GM21367 (cell line): ENCODE data around the gene LENEP.
A peak's percentile ranks its signal among the peaks of the same experiment; 100 is the strongest.

Experiments used
- ATAC-seq: cut with Tn5 transposase; IDR thresholded peaks from one replicate; pipeline ENCODE4 v1.9.1; 2021; ENCODE audit not compliant: unreplicated experiment

LENEP gene

DNA sequence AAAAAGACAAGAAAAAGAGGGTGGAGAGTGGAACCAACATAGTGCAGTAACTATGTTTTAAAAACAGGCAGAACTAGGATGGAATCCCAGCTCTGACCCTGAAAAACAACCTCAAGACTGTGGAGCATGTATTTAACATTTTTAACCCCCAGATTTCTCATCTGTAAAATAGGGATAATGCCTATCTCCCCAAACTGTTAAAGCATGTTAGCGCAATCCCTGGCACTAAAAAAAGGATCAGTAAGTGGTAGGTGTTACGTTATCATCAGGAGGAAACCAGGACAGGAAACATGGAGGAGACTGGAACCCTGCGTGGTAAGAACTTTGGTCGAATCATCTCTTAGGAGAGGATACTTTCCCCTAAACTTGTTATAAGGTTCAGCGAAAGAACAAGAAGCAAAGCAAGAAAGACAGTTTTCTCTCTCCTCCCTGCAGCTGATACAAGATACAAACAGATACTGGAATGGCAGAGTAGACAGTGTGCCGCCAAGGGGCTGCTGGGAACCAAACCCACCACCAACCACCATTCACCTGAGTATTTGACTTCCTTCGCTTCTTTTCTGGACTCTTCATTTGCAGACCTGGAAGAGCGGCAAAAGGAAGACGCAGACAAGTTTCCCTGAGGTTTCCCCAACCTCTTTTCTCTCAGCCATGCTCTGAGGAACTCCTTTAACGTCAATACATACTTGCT lies 32.8 kb upstream of the LENEP start:
- no peak for ATAC-seq

- ATAC-seq, result peak; percentile 46
Measured at GRCh38 chr1:154961207-154962155, 31.9 kb upstream of the LENEP start, which contains the start of gene PYGO2. Gene PYGO2 (minus strand): TSS chr1:154961782. CDS start chr1:154961576, 206 bp downstream.

- no peak for ATAC-seq
Measured at GRCh38 chr1:154962156-154962749, 31.1 kb upstream of the LENEP start.

GRCh38 chr1:154962795-154963330 lies 30.5 kb upstream of the LENEP start:
- ATAC-seq, result no peak

DNA sequence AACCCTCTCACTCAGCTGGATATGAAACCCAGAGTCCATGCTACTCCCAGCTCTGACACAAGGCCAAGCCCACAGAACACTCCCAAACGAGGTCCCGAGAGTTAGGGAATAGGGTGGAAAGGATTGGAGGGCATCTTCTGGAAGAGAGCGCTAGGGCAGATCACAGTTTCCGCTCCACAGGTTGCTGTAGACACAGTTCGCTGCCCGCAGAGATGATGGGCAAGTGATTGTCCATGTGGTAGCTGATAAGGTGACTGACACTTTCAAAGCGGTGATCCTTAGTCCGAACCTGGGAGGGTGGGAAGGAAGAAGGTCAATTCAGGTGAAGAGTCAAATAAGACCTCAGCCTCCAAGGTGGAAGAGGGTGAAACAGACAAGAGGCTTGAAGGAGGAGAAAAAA lies 29.7 kb upstream of the LENEP start:
- no peak for ATAC-seq

- no peak for ATAC-seq
Measured at GRCh38 chr1:154964359-154964758, 29.0 kb upstream of the LENEP start.

DNA sequence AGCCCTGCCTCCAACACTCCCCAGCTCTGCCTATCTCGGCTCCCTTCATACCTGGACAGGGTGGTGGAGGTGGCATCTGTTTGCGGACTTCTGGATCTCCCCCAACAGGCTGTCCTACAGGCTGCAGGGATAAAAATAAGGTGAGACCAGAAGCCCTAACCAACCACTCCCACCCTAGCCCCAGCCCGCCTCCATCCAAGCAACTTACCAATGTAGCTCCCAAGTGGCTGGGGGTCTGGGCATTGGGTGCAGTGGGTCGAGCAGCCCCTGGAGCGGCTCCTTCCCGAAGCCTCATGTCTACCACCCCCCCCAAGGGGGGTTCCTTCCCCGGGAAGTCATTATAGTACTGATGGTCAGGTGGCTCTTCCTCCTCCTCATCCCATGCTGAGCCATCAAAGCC lies 27.3 kb upstream of the LENEP start:
- ATAC-seq, result no peak

DNA sequence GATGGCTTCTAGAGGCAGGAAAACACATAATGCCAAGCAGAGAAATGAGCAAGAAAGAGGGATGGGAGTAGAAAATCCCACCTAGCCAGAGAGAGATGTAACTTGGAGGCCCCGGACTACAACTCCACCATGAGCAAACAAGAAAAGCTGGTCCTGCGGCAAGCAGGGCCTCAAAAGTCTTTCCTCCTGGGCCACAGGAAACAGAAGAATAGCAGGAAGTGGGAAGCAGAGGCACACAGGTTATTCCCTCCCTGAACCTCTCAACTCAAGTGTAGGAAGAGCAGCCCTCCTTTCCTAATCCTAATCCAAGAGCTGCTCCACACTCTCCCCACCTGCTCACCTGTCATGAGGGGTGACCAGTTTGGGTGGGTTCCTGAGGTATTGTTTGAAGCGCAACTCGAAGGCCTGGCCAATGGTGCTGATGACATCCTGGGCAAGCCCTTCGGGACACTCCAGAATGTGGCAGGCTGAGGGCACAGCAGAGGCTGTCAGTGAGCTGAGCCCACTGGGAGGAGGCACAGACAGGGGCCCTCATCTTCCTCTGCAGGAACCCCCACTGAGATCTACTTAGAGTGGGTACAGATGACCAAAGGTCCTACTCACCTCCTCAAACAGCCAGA lies 25.9 kb upstream of the LENEP start:
- no peak for ATAC-seq

- no peak for ATAC-seq
Measured at GRCh38 chr1:154968731-154969130, 24.7 kb upstream of the LENEP start.

DNA sequence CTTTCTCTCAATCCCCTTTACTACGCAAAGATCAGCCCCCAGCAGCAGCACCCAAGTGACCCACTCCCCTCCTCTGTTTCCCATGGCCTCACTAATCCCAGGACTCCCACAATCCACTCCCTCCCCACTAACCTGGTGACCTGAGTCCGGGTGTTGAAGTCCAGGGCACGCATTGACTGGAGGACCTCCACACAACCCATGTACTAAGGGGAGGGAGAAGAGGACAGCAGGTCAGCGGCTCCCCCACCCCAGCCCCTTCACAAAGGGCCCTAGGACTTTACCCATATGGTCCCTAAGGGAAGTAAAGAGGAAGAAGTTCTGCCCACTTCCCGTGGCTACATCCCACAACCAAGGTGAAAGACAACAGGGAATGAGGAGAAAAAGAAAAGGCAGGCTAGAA lies 24.1 kb upstream of the LENEP start:
- no peak for ATAC-seq

DNA sequence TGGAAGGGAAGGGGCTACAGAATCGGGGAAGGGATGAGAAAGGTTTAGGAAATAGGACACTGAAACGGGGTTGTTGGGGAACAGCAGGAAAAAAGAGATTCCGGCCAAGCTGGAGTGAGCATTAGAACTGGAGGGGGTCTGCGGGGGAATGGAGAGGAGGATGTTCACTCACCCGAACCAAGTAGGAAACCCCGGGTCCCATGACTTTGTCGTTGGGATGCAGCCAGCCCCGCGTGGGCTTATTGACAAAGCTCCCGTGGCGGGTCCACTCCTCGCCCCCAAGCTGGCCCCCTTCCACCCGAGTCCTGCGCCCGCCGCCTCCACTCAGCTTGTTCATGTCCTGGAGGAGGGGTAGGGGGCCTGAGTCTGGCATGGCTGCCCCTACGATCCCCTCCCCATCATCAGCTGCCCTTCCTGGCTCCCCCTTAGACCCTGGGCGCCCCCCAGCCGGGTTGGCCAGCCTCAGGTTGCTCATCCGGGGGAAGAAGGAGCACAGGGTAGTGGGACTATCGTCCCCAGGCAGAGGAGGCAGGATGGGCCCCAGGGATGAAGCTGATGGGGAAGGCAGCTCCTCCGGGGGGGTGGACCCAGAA lies 23.4 kb upstream of the LENEP start:
- no peak for ATAC-seq

DNA sequence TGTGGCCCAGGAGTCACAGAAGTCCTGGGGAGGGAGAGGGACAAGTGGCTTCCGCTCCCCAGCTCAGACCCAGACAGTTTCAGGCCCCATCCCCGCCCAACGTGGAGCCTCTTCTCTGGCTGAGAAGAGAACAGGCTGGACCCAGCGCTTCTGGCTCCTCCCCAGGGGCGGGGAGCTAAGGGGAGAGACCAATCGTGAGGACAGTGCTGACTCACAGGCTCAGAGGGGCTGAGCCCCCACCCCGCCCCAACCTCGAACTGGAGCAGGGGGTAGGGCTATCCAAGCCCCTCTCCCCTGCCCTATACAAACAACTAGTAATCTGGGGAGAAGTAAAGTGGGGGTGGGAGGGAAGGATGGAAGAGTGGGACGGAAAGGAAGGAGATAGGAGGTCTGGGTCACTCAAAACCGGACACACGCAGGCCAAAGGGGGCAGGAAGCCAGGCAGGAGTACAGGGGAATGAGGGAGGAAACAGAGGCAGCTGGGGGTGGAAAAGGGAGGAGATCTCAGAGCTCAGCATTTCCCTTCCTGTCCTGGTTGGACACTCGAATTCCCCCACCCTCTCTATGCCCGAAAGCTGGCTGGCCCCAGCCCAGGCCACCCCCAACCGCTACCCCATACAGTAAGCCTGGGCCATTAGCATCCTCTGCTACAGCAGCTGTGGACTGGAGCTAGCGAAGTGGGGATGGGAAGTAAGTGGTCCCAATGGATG lies 22.6 kb upstream of the LENEP start, which contains the start of gene SHC1:
Gene SHC1 (minus strand): TSS at position 117 of the 710 bp plus-strand sequence. CDS start 221 bp downstream, outside the sequence.
- ATAC-seq, result no peak

- ATAC-seq, result no peak
Measured at GRCh38 chr1:154971341-154971998, 21.9 kb upstream of the LENEP start.

GRCh38 chr1:154972213-154972516 lies 21.2 kb upstream of the LENEP start:
- no peak for ATAC-seq

GRCh38 chr1:154972517-154973343 lies 20.7 kb upstream of the LENEP start:
- ATAC-seq, result no peak

DNA sequence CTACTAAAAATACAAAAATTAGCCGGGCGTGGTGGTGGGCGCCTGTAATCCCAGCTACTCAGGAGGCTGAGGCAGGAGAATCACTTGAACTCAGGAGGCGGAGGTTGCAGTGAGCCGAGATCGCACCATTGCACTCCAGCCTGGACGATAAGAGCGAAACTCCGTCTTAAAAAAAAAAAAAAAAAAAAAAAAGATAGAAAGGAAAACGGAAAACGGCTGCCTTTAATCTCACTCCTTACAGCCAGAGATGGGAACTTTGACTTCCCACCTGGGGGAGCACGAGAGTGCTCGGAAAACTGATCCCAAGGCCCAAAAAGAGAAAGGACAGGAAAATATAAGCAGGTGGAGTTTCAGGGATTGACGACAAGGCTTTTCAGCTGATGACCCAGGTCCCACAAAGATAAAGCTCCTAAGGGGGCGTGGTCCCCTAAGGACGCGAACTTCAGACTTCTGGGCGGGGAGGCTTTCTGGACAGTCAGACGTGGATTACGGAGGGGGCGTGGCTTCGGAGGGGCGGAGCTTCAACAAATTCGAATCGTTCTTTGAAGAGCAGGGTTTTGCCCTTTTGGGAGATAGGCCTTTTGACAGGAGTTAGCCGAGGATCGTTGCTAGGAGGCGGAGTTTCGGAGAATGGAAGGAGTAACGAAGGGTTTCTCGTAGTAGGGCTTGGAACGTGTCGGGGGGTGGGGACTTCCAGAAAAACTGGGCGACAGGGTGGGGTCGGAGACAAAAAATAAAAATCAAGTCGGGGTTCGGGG lies 19.9 kb upstream of the LENEP start:
- peak; percentile 10 for ATAC-seq

GRCh38 chr1:154974102-154974807 lies 19.1 kb upstream of the LENEP start, which contains the start of gene CKS1B:
Gene CKS1B (plus strand): TSS chr1:154974681. CDS start chr1:154974746, 65 bp downstream.
- ATAC-seq, result peak; percentile 72
